Cerebellar cortex (tissue), 1 donor: ENCODE measurements around the gene SESTD1.
A peak's percentile ranks its signal among the peaks of the same experiment; 100 is the strongest.
"Not testable (repeated sequence)": the region's sequence is repeated elsewhere in the genome, so short reads cannot be mapped to it uniquely, and the experiment has no call there.

Experiments used
- DNase-seq: peaks from one replicate; pipeline ENCODE4 v3.0.0-alpha.2; 2015; ENCODE audit warnings: low spot score

SESTD1 gene

GRCh38 chr2:179268277-179268925 lies 3.8 kb upstream of the SESTD1 start:
- no peak for DNase-seq

- DNase-seq, result no peak
Observed at GRCh38 chr2:179266271-179266670, 1.6 kb upstream of the SESTD1 start.

- peak; percentile 34 for DNase-seq
Observed at GRCh38 chr2:179265082-179265510, 464 bp upstream of the SESTD1 start.

GRCh38 chr2:179263446-179264367 lies 925 bp downstream of the SESTD1 start:
- DNase-seq, result peak; percentile 47

GRCh38 chr2:179263015-179263414 lies 1.6 kb downstream of the SESTD1 start:
- DNase-seq, result no peak

GRCh38 chr2:179262077-179262660 lies 2.5 kb downstream of the SESTD1 start:
- DNase-seq, result no peak

- no peak for DNase-seq
Observed at GRCh38 chr2:179261151-179261825, 3.3 kb downstream of the SESTD1 start.

- no peak for DNase-seq
Observed at GRCh38 chr2:179260224-179260623, 4.4 kb downstream of the SESTD1 start.

GRCh38 chr2:179255129-179255528 lies 9.5 kb downstream of the SESTD1 start:
- no peak for DNase-seq

- no peak for DNase-seq
Observed at GRCh38 chr2:179253226-179253625, 11.4 kb downstream of the SESTD1 start.

GRCh38 chr2:179252423-179252822 lies 12.2 kb downstream of the SESTD1 start:
- DNase-seq, result no peak

GRCh38 chr2:179251870-179252269 lies 12.8 kb downstream of the SESTD1 start:
- DNase-seq, result no peak

- no peak for DNase-seq
Observed at GRCh38 chr2:179250848-179251504, 13.7 kb downstream of the SESTD1 start.

- DNase-seq, result no peak
Observed at GRCh38 chr2:179250095-179250494, 14.5 kb downstream of the SESTD1 start.

- no peak for DNase-seq
Observed at GRCh38 chr2:179248024-179248348, 16.6 kb downstream of the SESTD1 start.

GRCh38 chr2:179247318-179248023 lies 17.2 kb downstream of the SESTD1 start:
- no peak for DNase-seq

GRCh38 chr2:179245843-179246242 lies 18.8 kb downstream of the SESTD1 start:
- DNase-seq, result not testable (repeated sequence)

GRCh38 chr2:179243046-179243445 lies 21.6 kb downstream of the SESTD1 start:
- DNase-seq, result no peak

- DNase-seq, result no peak
Observed at GRCh38 chr2:179240481-179241451, 23.9 kb downstream of the SESTD1 start.

GRCh38 chr2:179239838-179240237 lies 24.8 kb downstream of the SESTD1 start:
- DNase-seq, result no peak
